GM04504 (cell line): Measurements from ENCODE around the gene TUT1.
"Not testable (repeated sequence)": the region's sequence is repeated elsewhere in the genome, so short reads cannot be mapped to it uniquely, and the experiment has no call there.

Source experiments
- DNase-seq: peaks from one replicate; pipeline ENCODE4 v3.0.0-alpha.2; 2012; ENCODE audit warnings: low read depth

TUT1 gene

DNA sequence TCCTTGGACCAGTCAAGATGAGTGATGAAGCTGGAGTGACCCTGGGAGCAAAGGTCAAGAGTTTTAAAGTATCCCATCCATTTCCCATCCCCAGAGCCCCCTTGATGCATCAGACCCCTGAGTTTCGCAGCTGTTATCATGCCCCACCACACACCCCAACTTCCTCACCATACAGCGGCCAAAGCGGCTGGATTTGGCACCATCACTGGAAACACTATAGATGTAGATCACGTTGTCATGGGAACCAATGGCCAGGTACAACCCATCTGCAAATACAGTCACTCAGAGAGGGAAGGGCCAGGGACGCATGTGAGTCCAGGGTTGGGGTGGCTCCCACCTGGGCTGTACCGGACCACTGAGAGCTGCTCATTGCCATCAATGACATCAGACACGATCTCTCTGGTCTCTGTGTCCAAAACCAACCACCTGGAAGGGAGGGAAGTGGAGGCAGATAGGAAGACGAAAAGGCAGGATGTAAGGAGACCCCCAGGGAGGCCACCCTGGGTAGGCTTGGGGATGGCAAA lies 12.5 kb upstream of the TUT1 start:
- no peak for DNase-seq

DNA sequence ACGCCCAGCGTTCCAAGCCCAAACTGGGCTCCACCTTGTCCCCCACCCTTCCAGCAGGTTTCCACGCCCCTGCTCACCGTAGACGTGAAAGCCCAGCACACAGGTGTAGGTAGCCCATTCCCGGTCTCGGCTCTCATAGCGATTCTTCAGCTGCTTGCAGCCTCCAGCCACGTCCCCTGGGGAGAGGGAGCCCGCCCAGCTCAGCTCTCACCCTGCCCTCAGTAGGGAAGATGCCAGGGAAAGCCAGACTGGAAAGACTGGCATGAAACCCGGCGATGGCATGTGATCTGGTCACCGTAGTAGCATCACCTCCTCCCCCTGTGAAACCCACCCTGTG lies 11.7 kb upstream of the TUT1 start:
- DNase-seq = no peak

DNA sequence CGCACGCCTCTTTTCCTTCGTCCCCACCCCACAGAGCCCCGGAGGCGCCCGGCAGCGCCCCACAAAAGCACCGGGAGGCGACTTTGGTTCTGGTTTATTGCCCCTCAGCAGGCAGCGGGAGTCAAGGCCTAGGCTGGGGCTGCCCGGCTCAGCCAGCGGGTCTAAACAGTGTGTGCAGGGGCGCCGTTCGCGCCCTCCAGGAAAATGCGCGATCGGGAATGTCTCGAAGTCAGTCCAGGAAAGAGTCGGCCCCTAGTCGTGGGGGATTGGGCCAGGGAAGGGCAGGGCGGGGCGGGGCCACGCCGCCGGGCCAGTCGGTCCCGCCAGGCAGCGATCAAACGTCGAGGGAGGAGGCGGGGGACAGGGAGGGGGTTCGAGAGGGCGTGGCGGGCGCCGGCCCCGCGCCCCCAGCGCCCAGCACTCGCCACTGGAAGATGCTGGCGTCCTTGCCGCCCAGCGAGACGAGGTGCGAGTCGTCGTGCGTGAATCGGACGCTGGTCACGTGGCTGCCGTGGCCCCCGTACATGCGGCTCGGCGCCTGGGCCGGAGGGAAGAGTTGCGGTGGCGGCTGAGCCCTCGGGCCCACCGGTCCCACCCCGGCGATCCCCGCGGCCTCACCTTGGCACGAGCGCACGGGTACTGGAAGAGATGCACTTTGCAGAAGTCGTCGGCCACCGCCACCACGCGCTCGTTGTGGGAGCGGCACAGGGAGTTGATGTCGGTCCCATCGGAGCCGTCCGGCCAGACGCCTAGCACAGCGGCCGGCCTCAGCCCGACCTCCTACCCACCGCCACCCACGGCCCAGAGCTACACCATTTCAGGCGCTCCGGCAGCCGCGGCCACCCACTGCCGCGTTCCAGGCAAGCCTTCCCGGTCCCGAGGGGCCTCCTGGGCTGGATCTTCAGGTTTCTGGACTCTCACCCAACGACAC lies 11.1 kb upstream of the TUT1 start:
- DNase-seq = no peak

DNA sequence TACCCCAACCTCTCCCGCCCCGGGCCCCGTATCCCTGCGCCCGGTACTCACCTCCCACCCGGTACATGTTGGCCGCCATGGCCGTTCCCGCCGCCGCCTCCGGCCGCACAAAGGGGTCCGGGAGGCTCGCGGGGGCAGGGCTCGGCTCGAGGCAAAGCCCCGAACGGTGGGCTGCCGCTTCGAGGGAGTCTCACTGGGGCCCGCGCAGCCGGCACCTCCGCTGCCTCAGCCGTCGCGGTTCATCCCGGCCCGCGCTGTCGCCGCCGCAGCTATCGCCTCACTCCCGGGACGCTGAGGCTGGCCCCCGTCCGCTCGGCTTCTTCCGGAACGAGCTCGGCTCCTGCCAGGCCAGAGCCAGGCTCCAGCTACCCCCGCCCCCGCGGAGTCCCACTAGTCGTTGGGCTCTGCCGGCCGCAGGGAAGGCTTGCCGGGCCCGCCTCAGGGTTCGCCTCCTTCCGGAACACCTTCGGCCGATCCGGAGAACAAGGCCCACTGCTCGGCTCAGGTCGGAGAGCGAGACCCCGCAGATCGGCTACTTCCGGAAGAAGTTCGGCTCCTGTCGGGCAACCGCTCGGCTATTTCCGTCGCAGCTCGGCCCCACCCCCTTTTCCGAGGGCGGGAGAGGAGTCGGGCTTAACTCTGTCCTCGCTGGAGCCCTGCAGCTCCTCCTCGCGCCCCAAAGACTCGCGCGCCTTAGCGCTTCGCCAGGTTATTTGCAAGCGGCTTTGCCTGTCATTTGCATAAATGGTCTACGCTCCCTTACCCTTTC lies 10.2 kb upstream of the TUT1 start, which contains the start of gene MTA2:
Gene MTA2 (minus strand): TSS at position 494 of the 769 bp plus-strand sequence. CDS start 415 bp downstream, at position 79.
- DNase-seq = peak; percentile 95

DNA sequence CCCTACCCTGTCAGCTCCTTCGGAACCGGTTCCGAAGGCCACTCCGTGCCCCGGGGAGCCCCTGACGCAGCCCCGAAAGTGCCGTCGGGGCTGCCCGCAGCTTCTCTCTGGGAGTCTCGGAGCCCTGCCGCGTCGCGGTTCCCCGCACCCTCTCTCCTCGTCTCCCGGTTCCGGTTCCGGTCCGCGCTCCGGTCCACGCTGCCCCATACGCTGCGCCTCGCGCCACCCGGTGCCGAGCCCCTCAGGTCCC lies 9.7 kb upstream of the TUT1 start:
- no peak for DNase-seq

DNA sequence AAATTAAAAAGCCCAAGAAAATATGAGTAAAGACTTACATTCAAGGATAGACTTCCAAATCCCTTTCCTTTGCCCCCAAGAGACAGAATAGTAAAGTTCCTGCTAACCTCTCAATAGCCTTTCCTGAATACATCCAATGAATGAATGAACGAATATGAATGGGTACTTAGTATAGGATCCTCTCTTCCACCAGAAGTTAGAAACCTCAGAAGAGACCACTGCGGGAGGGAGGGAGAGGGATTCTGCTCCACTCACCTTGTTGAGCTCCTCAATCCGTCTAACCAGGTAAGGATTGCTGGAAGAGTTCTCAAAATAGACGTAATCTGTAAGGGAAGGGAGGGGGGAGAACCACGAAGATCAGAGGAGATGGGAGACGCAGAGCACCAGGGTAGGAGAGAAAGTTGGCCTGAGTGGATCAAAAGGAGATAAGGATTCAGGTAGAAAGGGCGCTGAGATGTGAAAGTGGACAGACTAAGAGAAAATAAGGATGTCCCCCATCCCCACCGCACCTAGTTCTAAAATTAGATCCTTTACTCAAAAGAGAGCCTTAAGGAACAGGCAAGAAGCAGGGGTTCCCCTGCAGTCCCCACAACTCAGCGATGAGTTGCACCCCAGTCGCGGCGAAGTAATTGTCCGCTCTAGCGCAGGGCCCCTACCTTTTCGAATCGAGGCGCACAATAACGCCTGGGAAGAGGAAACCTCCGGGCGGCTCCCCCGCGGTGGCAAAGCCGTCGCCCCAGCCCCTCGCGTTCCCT lies 9.2 kb upstream of the TUT1 start:
- DNase-seq = no peak

DNA sequence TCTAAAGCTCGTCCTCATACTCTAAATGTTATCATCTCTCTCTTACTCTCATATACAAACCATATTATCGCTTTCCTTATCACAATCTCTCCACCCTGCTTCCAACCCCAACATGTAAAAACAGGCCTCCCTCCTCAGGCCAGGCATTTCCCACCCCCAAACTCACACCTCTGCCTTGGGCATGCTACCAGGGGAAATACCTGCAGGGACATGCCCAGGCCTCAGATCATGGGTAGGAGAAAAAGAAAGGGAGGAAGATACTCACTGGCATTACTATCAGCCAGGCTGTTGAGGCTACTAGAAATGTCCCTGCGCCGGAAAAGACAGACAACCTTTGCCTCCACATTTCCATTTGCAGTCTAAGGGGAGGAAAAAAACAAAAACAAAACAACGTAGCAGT lies 8.6 kb upstream of the TUT1 start:
- DNase-seq = no peak

DNA sequence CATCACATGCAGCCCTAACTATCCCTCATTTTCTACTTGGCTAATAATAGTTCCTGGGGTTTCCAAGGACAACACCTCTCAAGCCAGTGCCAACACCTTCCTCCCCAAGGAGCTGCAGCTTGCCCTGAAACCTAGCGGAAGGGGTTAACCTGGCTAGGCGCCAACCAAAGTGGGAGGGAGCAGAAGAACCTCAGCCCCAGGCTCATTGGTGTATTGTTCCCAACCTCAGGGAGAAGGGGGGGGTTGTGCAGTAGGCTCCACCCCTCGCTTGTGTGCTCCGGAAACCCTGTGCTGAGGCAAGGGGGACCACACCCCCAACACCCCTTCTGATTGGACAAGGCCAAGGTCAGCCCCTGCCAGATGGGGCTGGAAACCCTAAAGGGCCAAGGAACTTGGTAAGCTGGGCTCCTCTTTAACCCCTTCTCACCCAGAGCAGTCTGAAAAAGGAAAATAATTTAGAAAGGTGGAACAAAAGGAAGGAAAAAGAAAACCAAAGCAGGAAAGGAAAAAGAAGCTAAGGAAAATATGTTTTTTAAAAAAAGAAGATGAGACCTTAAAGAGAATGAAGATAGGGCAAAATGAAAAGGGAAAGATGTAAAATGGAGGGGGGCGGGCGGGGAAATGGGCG lies 7.9 kb upstream of the TUT1 start:
- peak; percentile 95 for DNase-seq

DNA sequence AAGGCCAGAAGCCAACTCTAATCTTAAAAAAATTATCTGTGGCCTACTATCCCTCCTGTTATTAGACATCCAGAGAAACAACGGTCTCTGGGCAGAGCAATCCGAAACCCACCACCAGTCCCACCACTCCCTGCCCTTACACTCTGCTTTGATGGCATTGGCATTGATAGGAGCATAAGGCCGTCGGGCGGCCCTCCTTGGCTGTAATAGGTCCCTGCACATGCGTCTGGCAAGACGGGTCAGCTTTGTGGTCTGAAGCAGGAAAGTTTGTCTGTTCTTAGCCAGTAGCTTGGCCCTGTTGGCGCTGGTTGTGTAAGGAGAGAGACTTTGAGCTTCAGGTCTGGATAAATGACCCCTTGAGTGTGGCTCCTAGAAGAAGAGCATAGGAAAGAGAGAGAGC lies 3.8 kb upstream of the TUT1 start:
- no peak for DNase-seq

DNA sequence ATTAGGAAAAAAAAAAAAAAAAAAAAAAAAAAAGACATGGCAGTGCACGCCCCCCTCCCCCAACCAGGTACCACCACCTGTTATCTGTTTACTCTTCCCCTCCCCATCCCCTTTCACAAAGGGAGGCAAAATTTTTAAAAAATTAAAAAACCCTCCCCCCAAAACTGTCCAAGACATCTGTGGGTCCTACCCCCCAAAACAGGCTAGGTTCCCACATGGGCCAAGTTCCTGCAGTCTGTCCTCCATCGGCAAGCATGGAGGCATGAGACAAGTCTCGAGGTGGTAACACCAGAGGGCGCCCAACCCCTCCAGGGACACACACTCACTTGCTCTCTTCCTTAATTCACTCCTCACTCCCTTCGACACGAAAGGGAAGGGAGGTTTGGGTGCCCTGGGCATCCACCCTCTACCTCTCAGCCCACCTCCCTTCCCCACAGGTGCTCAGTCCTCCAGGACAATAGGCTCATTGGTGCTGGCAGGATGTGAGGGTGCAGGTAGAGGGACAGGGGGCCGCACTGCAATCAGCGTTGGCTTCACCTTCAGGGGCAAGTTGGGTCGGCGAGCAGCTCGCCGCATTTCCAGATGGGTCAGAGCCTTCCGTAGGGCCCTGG lies 2.2 kb upstream of the TUT1 start:
- DNase-seq = peak; percentile 55

DNA sequence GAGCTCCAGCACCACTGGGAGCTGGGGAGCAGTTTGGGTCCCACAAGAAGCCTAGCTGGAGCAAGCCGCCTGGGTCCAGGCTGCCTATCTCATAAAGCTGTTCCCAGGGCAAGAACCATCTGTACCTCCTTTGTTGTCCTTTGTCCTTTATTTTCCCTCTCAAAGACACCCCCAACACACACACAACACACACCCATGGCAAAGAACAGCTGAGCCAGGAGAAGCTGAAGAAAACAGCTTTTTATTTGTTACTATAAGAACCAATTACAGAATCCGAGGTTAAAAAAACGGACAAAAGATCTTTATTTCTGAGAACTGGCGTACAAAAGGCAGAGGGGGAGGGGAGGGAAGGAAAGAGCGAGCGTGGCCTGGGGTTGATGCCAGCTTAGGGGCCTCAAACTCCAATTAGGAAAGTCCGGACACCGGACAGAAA lies 1.7 kb upstream of the TUT1 start:
- no peak for DNase-seq

DNA sequence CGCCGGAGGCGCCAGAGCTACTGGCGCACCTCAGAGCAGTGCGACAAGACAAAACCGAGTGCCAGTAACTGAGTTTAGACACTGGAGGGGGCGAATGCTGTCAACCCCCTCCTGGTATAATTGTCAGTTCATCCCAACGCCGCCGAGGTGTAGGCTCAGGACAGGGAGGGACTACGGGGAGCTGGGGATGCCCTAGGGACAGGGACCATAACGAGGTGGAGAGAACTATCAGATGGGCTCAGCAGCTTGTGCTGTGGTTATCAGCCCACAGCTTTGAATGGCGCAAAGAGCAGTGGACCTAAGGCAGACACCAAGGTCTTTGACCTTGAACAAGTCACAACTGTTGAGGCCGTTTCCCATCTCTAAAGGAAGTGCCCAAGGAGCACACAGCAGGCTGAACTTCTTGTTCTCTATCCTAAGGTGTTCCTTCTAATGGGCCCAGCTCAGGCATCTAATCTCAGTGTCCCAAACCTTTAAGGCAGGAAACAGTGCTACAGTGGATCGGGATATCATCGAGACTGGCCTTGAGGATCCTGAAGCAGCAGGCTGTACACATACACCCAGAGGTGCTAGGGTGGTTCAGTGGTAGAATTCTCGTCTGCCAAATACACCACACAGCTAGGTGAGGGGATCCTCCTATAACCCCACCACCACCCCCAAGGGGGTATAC lies 958 bp upstream of the TUT1 start:
- no peak for DNase-seq

DNA sequence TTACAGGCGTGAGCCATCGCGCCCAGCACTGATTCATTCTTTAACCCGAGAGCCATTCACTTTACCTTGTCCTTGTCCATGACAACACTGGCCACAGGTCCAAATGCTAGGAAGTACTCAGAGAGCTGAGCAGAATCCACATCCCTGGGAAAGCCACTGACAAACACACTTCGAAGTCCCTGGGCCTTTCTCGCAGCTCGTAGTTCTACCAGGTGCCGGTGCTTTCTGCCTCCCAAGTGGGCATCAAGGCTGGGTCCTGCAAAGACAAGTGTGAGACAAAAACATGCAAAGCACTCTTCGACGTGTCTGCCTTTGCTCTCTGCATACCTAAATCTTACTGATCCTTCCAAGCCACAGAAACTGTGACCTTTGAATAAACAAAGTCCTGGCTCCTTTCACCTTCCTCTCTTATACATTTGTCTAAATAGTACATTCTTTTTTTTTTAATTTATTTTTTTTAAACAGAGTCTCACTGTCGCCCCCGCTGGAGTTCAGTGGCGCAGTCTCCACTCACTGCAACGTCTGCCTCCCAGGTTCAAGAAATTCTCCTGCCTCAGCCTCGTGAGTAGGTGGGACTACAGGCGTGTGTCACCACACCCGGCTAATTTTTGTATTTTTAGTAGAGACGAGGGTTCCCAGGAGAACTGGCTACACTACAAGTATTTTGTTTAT lies 2.2 kb downstream of the TUT1 start:
- DNase-seq = no peak

DNA sequence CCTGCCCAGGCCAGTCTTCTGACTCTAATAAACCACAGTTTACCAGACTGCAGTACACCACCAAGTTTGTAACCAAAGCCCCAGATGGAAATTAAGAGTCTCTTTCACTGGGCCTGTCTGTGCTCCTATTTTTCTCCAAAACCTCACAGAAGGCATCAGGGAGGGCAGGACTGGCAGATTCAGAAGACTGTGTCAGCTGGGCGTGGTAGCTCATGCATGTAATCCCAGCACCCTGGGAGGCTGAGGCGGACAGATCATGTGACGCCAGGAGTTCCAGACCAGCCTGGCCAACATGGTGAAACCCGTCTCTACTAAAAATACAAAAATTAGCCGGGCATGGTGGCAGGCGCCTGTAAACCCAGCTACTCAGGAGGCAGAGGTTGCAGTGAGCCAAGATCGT lies 6.0 kb downstream of the TUT1 start:
- DNase-seq = not testable (repeated sequence)

DNA sequence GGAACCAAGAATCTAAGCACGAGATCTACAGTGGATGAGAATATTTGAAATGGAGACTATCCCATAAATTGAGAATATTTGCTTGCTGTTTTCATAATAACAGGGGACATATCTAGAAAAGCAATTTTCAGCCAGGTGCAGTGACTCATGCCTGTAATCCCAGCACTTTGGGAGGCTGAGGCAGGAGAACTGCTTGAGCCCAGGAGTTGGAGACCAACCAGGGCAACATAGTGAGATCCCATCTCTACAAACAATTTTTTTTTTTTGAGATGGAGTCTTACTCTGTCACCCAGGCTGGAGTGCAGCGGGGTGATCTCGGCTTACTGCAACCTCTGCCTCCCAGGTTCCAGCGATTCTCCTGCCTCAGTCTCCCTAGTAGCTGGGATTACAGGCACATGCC lies 9.6 kb downstream of the TUT1 start:
- DNase-seq = not testable (repeated sequence)

DNA sequence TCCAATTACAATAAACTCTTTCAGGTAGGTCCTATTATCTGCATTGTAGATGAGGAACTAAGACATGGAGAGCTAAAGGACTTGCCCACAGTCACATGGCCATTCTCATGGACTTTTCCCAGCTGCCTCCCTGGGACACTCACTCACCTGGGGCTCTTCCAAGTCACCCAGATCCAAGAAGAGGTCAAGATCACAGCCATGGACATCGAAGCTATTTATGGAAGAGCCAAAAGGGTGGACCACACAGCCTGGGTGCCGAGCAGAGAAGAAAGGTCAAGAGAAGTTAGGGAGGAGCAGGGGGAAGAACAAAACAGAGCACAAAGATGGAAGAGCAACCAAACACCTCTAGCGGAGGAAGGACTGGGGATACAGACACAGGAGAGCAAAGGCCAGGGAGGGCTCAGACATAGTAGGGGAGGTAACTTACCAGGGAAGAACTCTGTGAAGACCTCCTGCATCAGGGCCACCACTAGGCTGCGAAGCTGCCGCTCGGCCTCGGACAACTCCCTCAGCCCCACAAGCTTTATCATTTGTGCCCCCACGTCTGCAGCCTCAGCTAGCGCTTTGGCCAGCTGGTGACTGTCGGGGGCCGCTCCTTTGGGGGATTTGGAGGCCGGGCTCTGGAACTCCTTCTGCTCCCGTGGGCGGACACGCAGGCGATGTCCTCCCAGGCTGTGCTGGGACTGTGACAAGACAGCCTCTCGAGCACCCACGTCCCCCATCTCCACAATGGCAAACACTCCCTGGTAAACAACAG lies 10.2 kb downstream of the TUT1 start:
- DNase-seq = no peak

DNA sequence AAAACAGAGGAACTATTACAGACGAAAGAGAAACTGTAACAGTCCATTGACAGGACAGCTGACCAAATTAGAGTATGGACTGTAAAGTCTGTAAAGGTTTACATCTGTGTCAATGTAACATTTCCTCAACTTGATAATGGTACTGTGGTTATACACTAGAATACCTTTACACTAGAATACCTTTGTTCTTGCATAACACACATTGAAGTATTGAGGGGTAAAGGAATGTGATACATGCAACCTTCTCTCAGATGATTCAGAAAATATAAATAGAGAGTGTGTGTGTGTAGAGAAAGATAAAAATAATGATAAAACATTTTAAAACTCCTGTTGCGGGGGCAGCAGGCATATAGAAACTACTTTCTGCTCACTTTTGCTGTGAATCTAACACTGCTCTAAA lies 12.1 kb downstream of the TUT1 start:
- no peak for DNase-seq

DNA sequence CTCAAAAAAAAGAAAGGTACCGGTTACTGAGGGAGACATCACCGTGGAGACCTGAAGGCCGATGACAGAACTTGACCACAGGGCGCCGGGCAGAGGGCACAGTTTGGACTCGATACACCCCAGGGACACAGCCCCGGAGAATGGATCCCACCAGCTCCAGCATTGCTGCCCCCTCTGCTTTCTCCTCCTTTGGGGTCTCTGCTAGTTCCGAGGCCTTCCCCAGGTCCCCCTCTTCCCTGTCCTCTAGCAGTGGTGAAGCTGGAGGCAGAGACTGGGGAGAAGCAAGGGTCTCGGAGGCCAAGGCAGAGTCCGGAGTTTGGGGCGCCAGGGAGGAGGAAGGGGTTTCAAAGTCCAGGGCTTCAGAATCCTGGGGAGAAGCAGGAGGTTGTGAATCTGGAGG lies 12.8 kb downstream of the TUT1 start:
- no peak for DNase-seq

DNA sequence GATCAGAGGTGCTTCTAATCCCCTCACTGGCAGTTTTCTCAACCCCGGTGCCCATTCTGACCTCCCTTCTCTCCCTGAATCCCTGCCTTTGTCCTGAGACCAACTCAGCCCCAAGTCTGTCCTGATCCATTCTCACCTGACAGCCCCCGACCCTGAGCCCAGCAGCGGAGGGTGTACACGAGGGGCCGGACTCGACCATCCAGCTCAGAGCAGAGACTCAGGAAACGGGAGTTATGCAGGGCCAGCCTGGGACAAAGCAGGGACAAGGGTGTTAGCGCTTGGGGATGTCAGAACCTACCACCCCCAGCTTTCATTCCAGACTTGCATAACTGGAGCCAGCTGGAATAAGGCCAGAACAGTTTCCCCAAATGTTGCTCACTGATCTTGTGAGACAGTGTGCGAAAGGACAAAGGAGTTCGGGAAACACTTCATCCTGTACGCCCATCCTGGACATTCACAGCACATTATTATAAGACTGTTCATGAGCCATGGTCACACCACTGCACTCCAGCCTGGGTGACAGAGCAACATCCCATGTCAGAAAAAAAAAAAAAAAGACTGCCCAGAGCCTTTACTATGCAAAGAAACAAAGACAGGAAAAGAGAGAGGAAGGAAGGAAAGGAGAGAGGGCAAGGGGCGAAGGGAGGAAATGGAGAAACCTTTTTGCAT lies 14.1 kb downstream of the TUT1 start:
- DNase-seq = no peak
